Coronary artery (tissue), 2 donors: ENCODE results near the gene SLC16A10.

Experiments
- DNase-seq: peaks from one replicate; pipeline ENCODE4 v3.0.0-alpha.2; 2017; ENCODE audit warnings: low spot score
- H3K27ac ChIP-seq, 2 donors: fragments of 200-600 bp; sonication (generic); one replicate each; pipeline ENCODE4 v1.5.1; 2016 to 2019
- H3K4me3 ChIP-seq: fragments of 200-600 bp; sonication (generic); 2 replicates; pipeline ENCODE4 v1.5.1; 2016; ENCODE audit warnings: mild to moderate bottlenecking, moderate library complexity
- TF ChIP-seq, protein P1 (sequence below): fragments of 200-600 bp; sonication (generic); IDR thresholded peaks from one replicate; pipeline ENCODE4 v1.5.1; 2019; ENCODE audit warnings: antibody characterized with exemption

Gene SLC16A10

DNA sequence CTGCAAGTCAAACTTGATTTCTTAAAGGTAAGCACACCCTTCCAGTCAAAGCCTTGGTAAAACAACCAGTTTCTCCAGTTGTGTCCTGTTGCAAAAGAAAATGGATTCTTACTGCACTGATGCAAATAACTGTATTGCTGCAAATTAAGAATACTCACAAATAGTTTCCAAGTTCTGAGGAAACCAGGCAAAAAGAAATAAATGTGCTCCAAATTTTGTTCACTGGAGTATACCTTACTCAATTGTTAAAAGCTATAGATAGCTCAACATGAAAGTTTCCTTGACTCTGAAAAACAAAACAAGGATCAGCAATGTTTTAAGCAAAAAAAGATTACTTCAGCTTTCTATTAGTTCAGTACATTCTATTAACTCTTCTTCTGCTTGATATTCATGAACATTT is 75.2 kb downstream of the SLC16A10 start:
- no peak overlapping the region for H3K4me3 ChIP-seq
- no peak for DNase-seq
- TF ChIP-seq, protein P1, sequence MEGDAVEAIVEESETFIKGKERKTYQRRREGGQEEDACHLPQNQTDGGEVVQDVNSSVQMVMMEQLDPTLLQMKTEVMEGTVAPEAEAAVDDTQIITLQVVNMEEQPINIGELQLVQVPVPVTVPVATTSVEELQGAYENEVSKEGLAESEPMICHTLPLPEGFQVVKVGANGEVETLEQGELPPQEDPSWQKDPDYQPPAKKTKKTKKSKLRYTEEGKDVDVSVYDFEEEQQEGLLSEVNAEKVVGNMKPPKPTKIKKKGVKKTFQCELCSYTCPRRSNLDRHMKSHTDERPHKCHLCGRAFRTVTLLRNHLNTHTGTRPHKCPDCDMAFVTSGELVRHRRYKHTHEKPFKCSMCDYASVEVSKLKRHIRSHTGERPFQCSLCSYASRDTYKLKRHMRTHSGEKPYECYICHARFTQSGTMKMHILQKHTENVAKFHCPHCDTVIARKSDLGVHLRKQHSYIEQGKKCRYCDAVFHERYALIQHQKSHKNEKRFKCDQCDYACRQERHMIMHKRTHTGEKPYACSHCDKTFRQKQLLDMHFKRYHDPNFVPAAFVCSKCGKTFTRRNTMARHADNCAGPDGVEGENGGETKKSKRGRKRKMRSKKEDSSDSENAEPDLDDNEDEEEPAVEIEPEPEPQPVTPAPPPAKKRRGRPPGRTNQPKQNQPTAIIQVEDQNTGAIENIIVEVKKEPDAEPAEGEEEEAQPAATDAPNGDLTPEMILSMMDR: no peak
- H3K27ac ChIP-seq: no peak overlapping the region

GRCh38 chr6:111171577-111172400 is 84.5 kb downstream of the SLC16A10 start:
- TF ChIP-seq, protein P1: no peak
- no peak for DNase-seq
- no peak overlapping the region for H3K4me3 ChIP-seq
- no peak overlapping the region for H3K27ac ChIP-seq

GRCh38 chr6:111172563-111172962 is 85.3 kb downstream of the SLC16A10 start:
- Histone ChIP-seq H3K4me3 (no peak overlapping the region), H3K27ac (no peak overlapping the region)
- no peak for DNase-seq
- TF ChIP-seq, protein P1: no peak

GRCh38 chr6:111173341-111173740 is 86.0 kb downstream of the SLC16A10 start:
- no peak for DNase-seq
- Histone ChIP-seq H3K27ac (no peak overlapping the region), H3K4me3 (no peak overlapping the region)
- TF ChIP-seq, protein P1: no peak

GRCh38 chr6:111173946-111174345 is 86.6 kb downstream of the SLC16A10 start:
- DNase-seq: no peak
- Histone ChIP-seq H3K4me3 (no peak overlapping the region), H3K27ac (no peak overlapping the region)
- TF ChIP-seq, protein P1: no peak

GRCh38 chr6:111175109-111175508 is 87.8 kb downstream of the SLC16A10 start:
- no peak for DNase-seq
- Histone ChIP-seq H3K27ac (no peak overlapping the region), H3K4me3 (no peak overlapping the region)
- TF ChIP-seq, protein P1: no peak
